Cardiac muscle cell (in vitro differentiated cells and primary cell): ENCODE results near the gene DENND11. TPM values are rescaled to one million over a fixed set of nuclear protein-coding genes. Genes with fewer than 3 reads are reported as not detected.
A peak's percentile ranks its signal among the peaks of the same experiment; 100 is the strongest.

Experiments
- DNase-seq, 2 donors: peaks; one replicate each; pipeline versions ENCODE4 v3.0.0 to v3.0.0-alpha.2; 2010 to 2017; ENCODE audit warnings: low read depth in 1 of 2, low spot score in 1 of 2
- H3K27ac ChIP-seq: fragments of 200-600 bp; sonication (generic); 2 replicates; pipeline ENCODE4 v1.5.1; 2016
- H3K27me3 ChIP-seq: fragments of 200-600 bp; sonication (generic); 2 replicates; pipeline ENCODE4 v1.6.0; 2016; ENCODE audit warnings: control low read depth
- H3K36me3 ChIP-seq: fragments of 200-600 bp; sonication (generic); 2 replicates; pipeline ENCODE4 v1.5.1; 2016; ENCODE audit warnings: control low read depth
- H3K4me1 ChIP-seq: fragments of 200-600 bp; sonication (generic); 2 replicates; pipeline ENCODE4 v1.8.1; 2017; ENCODE audit warnings: low read depth, mild to moderate bottlenecking, mixed run types
- H3K4me3 ChIP-seq: fragments of 200-600 bp; sonication (generic); 2 replicates; pipeline ENCODE4 v1.5.1; 2016; ENCODE audit warnings: mild to moderate bottlenecking
- H3K9me3 ChIP-seq: fragments of 200-600 bp; sonication (generic); 2 replicates; pipeline ENCODE4 v1.5.1; 2017; ENCODE audit warnings: low read depth, mild to moderate bottlenecking, control low read depth
- CTCF ChIP-seq: IDR thresholded peaks from 2 replicates; pipeline ENCODE4 v1.5.1; 2012; ENCODE audit warnings: low read depth, mild to moderate bottlenecking, low read length
- polyA plus RNA-seq: library from polyadenylated mRNA; unstranded; fragments of >200 nt; fragmentation: Nextera tagmentation; extraction: Ambion mirVana; gene quantifications from 2 replicates; pipeline ENCODE4 v1.2.1, GENCODE V29; 2016
- total RNA-seq: library from RNA; depleted of rRNA; stranded (reverse); fragments of >200 nt; gene quantifications from 2 replicates; pipeline ENCODE4 v1.2.3, GENCODE V29; 2016

The DENND11 gene
- total RNA-seq (8.5 and 15.5 TPM in 2 replicates), polyA plus RNA-seq (5.0 and 5.1 TPM in 2 replicates)

GRCh38 chr7:141702047-141702567 lies at the start of gene DENND11:
DENND11 (minus strand) TSS chr7:141702166; CDS start chr7:141702153, 13 bp downstream.
- peaks cover 8% of the 10 kb centered on the region for H3K4me1 ChIP-seq
- H3K4me3 ChIP-seq, result peak within 1 kb of the TSS; percentile 95
- no peaks in the 10 kb centered on the region for H3K9me3 ChIP-seq
- peak within 1 kb of the TSS; percentile 45 for H3K27ac ChIP-seq
- TF ChIP-seq CTCF, result no peak
- no peaks in the 10 kb centered on the region for H3K27me3 ChIP-seq
- DNase-seq, result peak; percentile 44 to 83
- H3K36me3 ChIP-seq, result no peaks in the 10 kb centered on the region

GRCh38 chr7:141748396-141748795 lies 46.4 kb upstream of the DENND11 start:
- Histone ChIP-seq H3K27ac (no peak overlapping the region), H3K4me1 (no peaks in the 10 kb centered on the region), H3K4me3 (no peak overlapping the region), H3K9me3 (peaks cover 3% of the 10 kb centered on the region), H3K36me3 (peaks cover 71% of the 10 kb centered on the region), H3K27me3 (no peaks in the 10 kb centered on the region)
- no peak for DNase-seq
- TF ChIP-seq CTCF, result no peak

GRCh38 chr7:141744131-141744530 lies 42.2 kb upstream of the DENND11 start:
- H3K4me1 ChIP-seq, result peaks cover 5% of the 10 kb centered on the region
- peaks cover 60% of the 10 kb centered on the region for H3K36me3 ChIP-seq
- no peak overlapping the region for H3K4me3 ChIP-seq
- DNase-seq, result no peak
- no peak for TF ChIP-seq CTCF
- H3K27me3 ChIP-seq, result no peaks in the 10 kb centered on the region
- no peak overlapping the region for H3K27ac ChIP-seq
- H3K9me3 ChIP-seq, result no peaks in the 10 kb centered on the region

- Histone ChIP-seq H3K36me3 (peaks cover 51% of the 10 kb centered on the region), H3K4me1 (peaks cover 7% of the 10 kb centered on the region), H3K27ac (no peak overlapping the region), H3K4me3 (no peak overlapping the region), H3K27me3 (no peaks in the 10 kb centered on the region), H3K9me3 (no peaks in the 10 kb centered on the region)
- DNase-seq, result peak in 1 of 2 donors; percentile 9
- TF ChIP-seq CTCF, result no peak
Measured at GRCh38 chr7:141742229-141742628, 40.3 kb upstream of the DENND11 start.

- no peak for DNase-seq
- H3K9me3 ChIP-seq, result no peaks in the 10 kb centered on the region
- peaks cover 24% of the 10 kb centered on the region for H3K36me3 ChIP-seq
- no peak for TF ChIP-seq CTCF
- no peak overlapping the region for H3K27ac ChIP-seq
- H3K27me3 ChIP-seq, result no peaks in the 10 kb centered on the region
- peaks cover 7% of the 10 kb centered on the region for H3K4me1 ChIP-seq
- H3K4me3 ChIP-seq, result peak overlapping the region; percentile 74
Measured at GRCh38 chr7:141739250-141739649, 37.3 kb upstream of the DENND11 start.

GRCh38 chr7:141738592-141739013 lies 36.6 kb upstream of the DENND11 start:
- Histone ChIP-seq H3K27me3 (no peaks in the 10 kb centered on the region), H3K36me3 (peaks cover 18% of the 10 kb centered on the region), H3K9me3 (no peaks in the 10 kb centered on the region), H3K4me1 (peaks cover 7% of the 10 kb centered on the region), H3K27ac (peak overlapping the region; percentile 72), H3K4me3 (peak overlapping the region; percentile 74)
- no peak for DNase-seq
- TF ChIP-seq CTCF, result no peak
